ENCODE data around the gene CACNA1E. TPM values are rescaled to one million over a fixed set of nuclear protein-coding genes. Genes with fewer than 3 reads are reported as not detected.

CACNA1E gene
- polyA plus RNA-seq, 3 donors = 0.27 to 0.82 (median 0.37) TPM

GRCh38 chr1:181554465-181554864 is 71.1 kb downstream of the CACNA1E start:
- DNase-seq (ENCODE audit: extremely low read depth in 1 of 11, low read depth in 9 of 11, low spot score in 4 of 11) = no peak

GRCh38 chr1:181556631-181557030 is 73.3 kb downstream of the CACNA1E start:
- peak in 3 of 11 donors; percentile 10 to 37 (median 25) for DNase-seq (ENCODE audit: extremely low read depth in 1 of 11, low read depth in 9 of 11, low spot score in 4 of 11)

GRCh38 chr1:181557313-181557712 is 74.0 kb downstream of the CACNA1E start:
- DNase-seq (ENCODE audit: extremely low read depth in 1 of 11, low read depth in 9 of 11, low spot score in 4 of 11) = no peak

GRCh38 chr1:181558416-181558815 is 75.1 kb downstream of the CACNA1E start:
- DNase-seq (ENCODE audit: extremely low read depth in 1 of 11, low read depth in 9 of 11, low spot score in 4 of 11) = no peak

- DNase-seq (ENCODE audit: extremely low read depth in 1 of 11, low read depth in 9 of 11, low spot score in 4 of 11) = no peak
Observed at GRCh38 chr1:181559142-181559541, 75.8 kb downstream of the CACNA1E start.

GRCh38 chr1:181562395-181562794 is 79.1 kb downstream of the CACNA1E start:
- DNase-seq (ENCODE audit: extremely low read depth in 1 of 11, low read depth in 9 of 11, low spot score in 4 of 11) = no peak

GRCh38 chr1:181568736-181569135 is 85.4 kb downstream of the CACNA1E start:
- DNase-seq (ENCODE audit: extremely low read depth in 1 of 11, low read depth in 9 of 11, low spot score in 4 of 11) = no peak

GRCh38 chr1:181577475-181577874 is 94.2 kb downstream of the CACNA1E start:
- DNase-seq (ENCODE audit: extremely low read depth in 1 of 11, low read depth in 9 of 11, low spot score in 4 of 11) = no peak

GRCh38 chr1:181583598-181583997 is 100.3 kb downstream of the CACNA1E start:
- peak in 2 of 11 donors; percentile 13 to 29 for DNase-seq (ENCODE audit: extremely low read depth in 1 of 11, low read depth in 9 of 11, low spot score in 4 of 11)

GRCh38 chr1:181587870-181588438 is 104.6 kb downstream of the CACNA1E start:
- DNase-seq (ENCODE audit: extremely low read depth in 1 of 11, low read depth in 9 of 11, low spot score in 4 of 11) = no peak

- DNase-seq (ENCODE audit: extremely low read depth in 1 of 11, low read depth in 9 of 11, low spot score in 4 of 11) = no peak
Observed at GRCh38 chr1:181588631-181589030, 105.3 kb downstream of the CACNA1E start.

- no peak for DNase-seq (ENCODE audit: extremely low read depth in 1 of 11, low read depth in 9 of 11, low spot score in 4 of 11)
Observed at GRCh38 chr1:181592255-181592859, 109.0 kb downstream of the CACNA1E start.

- no peak for DNase-seq (ENCODE audit: extremely low read depth in 1 of 11, low read depth in 9 of 11, low spot score in 4 of 11)
Observed at GRCh38 chr1:181593042-181593441, 109.7 kb downstream of the CACNA1E start.

- DNase-seq (ENCODE audit: extremely low read depth in 1 of 11, low read depth in 9 of 11, low spot score in 4 of 11) = no peak
Observed at GRCh38 chr1:181594553-181594952, 111.2 kb downstream of the CACNA1E start.

GRCh38 chr1:181595234-181595633 is 111.9 kb downstream of the CACNA1E start:
- DNase-seq (ENCODE audit: extremely low read depth in 1 of 11, low read depth in 9 of 11, low spot score in 4 of 11) = no peak

- DNase-seq (ENCODE audit: extremely low read depth in 1 of 11, low read depth in 9 of 11, low spot score in 4 of 11) = no peak
Observed at GRCh38 chr1:181601186-181601950, 118.1 kb downstream of the CACNA1E start.

- no peak for DNase-seq (ENCODE audit: extremely low read depth in 1 of 11, low read depth in 9 of 11, low spot score in 4 of 11)
Observed at GRCh38 chr1:181603735-181604410, 120.6 kb downstream of the CACNA1E start.

GRCh38 chr1:181604482-181605249 is 121.3 kb downstream of the CACNA1E start:
- DNase-seq (ENCODE audit: extremely low read depth in 1 of 11, low read depth in 9 of 11, low spot score in 4 of 11) = no peak

- DNase-seq (ENCODE audit: extremely low read depth in 1 of 11, low read depth in 9 of 11, low spot score in 4 of 11) = no peak
Observed at GRCh38 chr1:181607524-181607923, 124.2 kb downstream of the CACNA1E start.
